WTC11 (cell line): Measurements from ENCODE around the gene ZNF417.

Experiments
- AFF4 ChIP-seq: sonication (generic); formaldehyde crosslinking; IDR thresholded peaks from 2 replicates; pipeline ENCODE4 v1.8.1; 2023; ENCODE audit warnings: mild to moderate bottlenecking, missing genetic modification reagents, borderline replicate concordance
- CTCF ChIP-seq: fragments of 200-600 bp; IDR thresholded peaks from 2 replicates; pipeline ENCODE4 v1.8.0; 2022; ENCODE audit warnings: antibody characterized with exemption
- ETV6 ChIP-seq: sonication (generic); formaldehyde crosslinking; IDR thresholded peaks from 2 replicates; pipeline ENCODE4 v1.8.1; 2022; ENCODE audit warnings: mild to moderate bottlenecking, missing genetic modification reagents
- MXD4 ChIP-seq: fragments of 250-450 bp; sonication (Bioruptor Pico); IDR thresholded peaks from 2 replicates; pipeline ENCODE4 v1.8.0; 2021; ENCODE audit warnings: mild to moderate bottlenecking, moderate library complexity, borderline replicate concordance
- ZMAT4 ChIP-seq: fragments of 250-450 bp; sonication (Bioruptor Pico); IDR thresholded peaks from 2 replicates; pipeline ENCODE4 v1.9.0; 2021; ENCODE audit warnings: mild to moderate bottlenecking
- ZNF232 ChIP-seq: sonication (generic); formaldehyde crosslinking; IDR thresholded peaks from 2 replicates; pipeline ENCODE4 v1.8.0; 2022; ENCODE audit warnings: mild to moderate bottlenecking, missing genetic modification reagents
- TF ChIP-seq, protein P1 (sequence below): sonication (generic); formaldehyde crosslinking; conservative IDR thresholded peaks from 2 replicates; pipeline ENCODE4 v1.8.1; 2022; ENCODE audit warnings: mild to moderate bottlenecking, missing genetic modification reagents

DNA sequence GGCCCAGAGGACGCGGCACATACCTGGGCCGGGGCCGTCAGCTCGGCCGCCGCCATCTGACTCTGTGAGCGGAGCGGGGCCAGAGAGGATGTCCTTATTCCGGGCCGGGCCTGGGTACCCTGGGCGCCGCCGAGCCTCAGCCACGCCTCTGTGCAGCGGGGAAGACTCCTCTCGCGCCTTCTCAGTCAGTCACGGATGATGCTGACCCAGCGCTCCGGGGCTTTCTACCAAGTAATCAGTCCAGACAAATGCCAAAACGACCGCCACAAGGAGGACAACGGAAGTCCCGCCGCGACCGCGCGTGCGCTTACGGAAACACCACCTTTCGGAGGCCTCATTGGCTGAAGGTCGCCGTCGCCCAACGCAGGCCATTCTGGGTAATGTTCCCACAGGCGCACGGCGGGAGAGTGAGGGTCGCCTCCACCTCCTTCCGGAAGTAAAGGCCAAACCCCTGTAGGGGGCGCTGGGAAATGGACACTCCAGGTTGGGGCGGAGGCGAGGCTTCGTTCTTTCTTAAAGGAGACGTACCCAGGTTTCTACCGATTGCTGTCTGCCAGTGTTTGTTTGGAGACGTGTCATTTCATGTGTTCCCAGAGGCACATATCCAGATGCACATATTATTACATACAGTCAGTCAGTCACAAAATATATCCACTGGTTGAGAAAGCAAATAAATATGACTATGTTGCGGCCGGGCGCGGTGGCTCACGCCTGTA is 31.2 kb upstream of the ZNF417 start, which contains the start of gene ZNF256:
- peak; percentile 63; the same call in 1 of the 2 replicates for TF ChIP-seq CTCF
- no peak for TF ChIP-seq MXD4 (CRISPR knock-in tag)
- TF ChIP-seq ETV6 (CRISPR knock-in tag): peak; percentile 74
- no peak for TF ChIP-seq AFF4 (CRISPR knock-in tag)
- no peak for TF ChIP-seq ZNF232
- no peak for TF ChIP-seq ZMAT4 (CRISPR knock-in tag)
- TF ChIP-seq, protein P1, sequence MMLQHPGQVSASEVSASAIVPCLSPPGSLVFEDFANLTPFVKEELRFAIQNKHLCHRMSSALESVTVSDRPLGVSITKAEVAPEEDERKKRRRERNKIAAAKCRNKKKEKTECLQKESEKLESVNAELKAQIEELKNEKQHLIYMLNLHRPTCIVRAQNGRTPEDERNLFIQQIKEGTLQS (CRISPR knock-in tag): no peak
